Liver (tissue), 9 donors: ENCODE measurements around the gene HDC. TPM values are rescaled to one million over a fixed set of nuclear protein-coding genes. Genes with fewer than 3 reads are reported as not detected.

Experiments used
- DNase-seq: peaks from one replicate; pipeline ENCODE4 v3.0.0-alpha.2; 2017; ENCODE audit warnings: low spot score
- H3K27ac ChIP-seq, 2 donors: one replicate each; pipeline ENCODE4 v1.7.0; 2013; ENCODE audit warnings: inconsistent platforms in 2 of 2, low read length in 2 of 2, control low read depth in 1 of 2, low read depth in 1 of 2, mild to moderate bottlenecking in 1 of 2
- H3K27me3 ChIP-seq, 4 donors: one replicate each; pipeline versions ENCODE4 v1.6.1 to v1.7.0; 2013; ENCODE audit warnings: low read length in 3 of 4, inconsistent platforms in 1 of 4, mild to moderate bottlenecking in 1 of 4, moderate library complexity in 1 of 4; ENCODE audit not compliant: control insufficient read depth in 4 of 4, insufficient read depth in 4 of 4
- H3K36me3 ChIP-seq, 4 donors: one replicate each; pipeline versions ENCODE4 v1.6.1 to v1.7.0; 2013; ENCODE audit warnings: low read length in 3 of 4, mild to moderate bottlenecking in 3 of 4, low read depth in 1 of 4, moderate library complexity in 1 of 4; ENCODE audit not compliant: control insufficient read depth in 4 of 4, insufficient read depth in 3 of 4
- H3K4me1 ChIP-seq, 4 donors: one replicate each; pipeline versions ENCODE4 v1.6.1 to v1.7.0; 2013; ENCODE audit warnings: low read length in 3 of 4, mild to moderate bottlenecking in 3 of 4, moderate library complexity in 1 of 4; ENCODE audit not compliant: control insufficient read depth in 4 of 4, insufficient read depth in 4 of 4
- H3K4me3 ChIP-seq, 3 donors: one replicate each; pipeline versions ENCODE4 v1.6.1 to v1.7.0; 2013; ENCODE audit warnings: low read length in 3 of 3, control low read depth in 1 of 3, low read depth in 1 of 3, mild to moderate bottlenecking in 1 of 3
- H3K9ac ChIP-seq, 2 donors: one replicate each; pipeline ENCODE4 v1.7.0; 2013; ENCODE audit warnings: low read length in 2 of 2, mild to moderate bottlenecking in 2 of 2, moderate library complexity in 2 of 2, control low read depth in 1 of 2, low read depth in 1 of 2
- H3K9me3 ChIP-seq, 4 donors: one replicate each; pipeline versions ENCODE4 v1.6.1 to v1.7.0; 2013; ENCODE audit warnings: low read length in 3 of 4; ENCODE audit not compliant: control insufficient read depth in 4 of 4
- ATF3 ChIP-seq: IDR thresholded peaks from 2 replicates; pipeline ENCODE4 v1.6.1; 2016; ENCODE audit warnings: antibody characterized with exemption
- CTCF ChIP-seq: fragments of 150-350 bp; IDR thresholded peaks from 2 replicates; pipeline ENCODE4 v1.5.1; 2017; ENCODE audit warnings: improper control_type of control experiment, low read depth, low read length; ENCODE audit not compliant: missing input control
- EGR1 ChIP-seq, 2 donors: IDR thresholded peaks; 2 replicates each; pipeline ENCODE4 v1.6.1; 2016 to 2018; ENCODE audit warnings: antibody characterized with exemption in 2 of 2, low read depth in 2 of 2
- FOXA1 ChIP-seq: IDR thresholded peaks from 2 replicates; pipeline ENCODE4 v1.6.1; 2016; ENCODE audit warnings: antibody characterized with exemption
- FOXA2 ChIP-seq: IDR thresholded peaks from 2 replicates; pipeline ENCODE4 v1.6.1; 2016; ENCODE audit warnings: antibody characterized with exemption
- GABPA ChIP-seq, 2 donors: IDR thresholded peaks in 1 of 2; conservative IDR thresholded peaks in 1 of 2; 2 replicates each; pipeline ENCODE4 v1.6.1; 2016; ENCODE audit warnings: antibody characterized with exemption in 2 of 2, mild to moderate bottlenecking in 1 of 2, moderate library complexity in 1 of 2
- HNF4A ChIP-seq, 2 donors: conservative IDR thresholded peaks; 2 replicates each; pipeline ENCODE4 v1.6.1; 2016; ENCODE audit warnings: antibody characterized with exemption in 2 of 2, mild to moderate bottlenecking in 2 of 2
- HNF4G ChIP-seq: IDR thresholded peaks from 2 replicates; pipeline ENCODE4 v1.6.1; 2016; ENCODE audit warnings: antibody characterized with exemption
- JUND ChIP-seq, 2 donors: IDR thresholded peaks; 2 replicates each; pipeline ENCODE4 v1.6.1; 2016; ENCODE audit warnings: antibody characterized with exemption in 2 of 2
- MAX ChIP-seq: IDR thresholded peaks from 2 replicates; pipeline ENCODE4 v1.6.1; 2016; ENCODE audit warnings: antibody characterized with exemption
- NR2F2 ChIP-seq: IDR thresholded peaks from 2 replicates; pipeline ENCODE4 v1.6.1; 2016; ENCODE audit warnings: antibody characterized with exemption
- RAD21 ChIP-seq, 2 donors: IDR thresholded peaks; 2 replicates each; pipeline ENCODE4 v1.6.1; 2016; ENCODE audit warnings: antibody characterized with exemption in 2 of 2, mild to moderate bottlenecking in 2 of 2
- REST ChIP-seq: IDR thresholded peaks from 2 replicates; pipeline ENCODE4 v1.6.1; 2016; ENCODE audit warnings: antibody characterized with exemption, mild to moderate bottlenecking
- RXRA ChIP-seq, 2 donors: IDR thresholded peaks; 2 replicates each; pipeline ENCODE4 v1.6.1; 2017 to 2018; ENCODE audit warnings: antibody characterized with exemption in 2 of 2, mild to moderate bottlenecking in 1 of 2
- SP1 ChIP-seq: IDR thresholded peaks from 2 replicates; pipeline ENCODE4 v1.6.1; 2018; ENCODE audit warnings: antibody characterized with exemption, mild to moderate bottlenecking
- TAF1 ChIP-seq: conservative IDR thresholded peaks from 2 replicates; pipeline ENCODE4 v1.6.1; 2016; ENCODE audit warnings: antibody characterized with exemption, mild to moderate bottlenecking
- YY1 ChIP-seq: IDR thresholded peaks from 2 replicates; pipeline ENCODE4 v1.6.1; 2016; ENCODE audit warnings: antibody characterized with exemption, mild to moderate bottlenecking
- ZBTB33 ChIP-seq: IDR thresholded peaks from 2 replicates; pipeline ENCODE4 v1.6.1; 2016; ENCODE audit warnings: antibody characterized with exemption
- WGBS: extraction: QIAGEN DNeasy Blood & Tissue Kit; methylation state at CpG from one replicate; pipeline ENCODE4 v1.1.7; 2013; 5-methylcytosine and 5-hydroxymethylcytosine counted together
- polyA plus RNA-seq, 2 donors: library from polyadenylated mRNA; stranded (reverse) in 1 of 2; unstranded in 1 of 2; fragments of 200-250 nt in 1 of 2; fragments of >200 nt in 1 of 2; fragmentation: Nextera tagmentation in 1 of 2; extraction: Ambion mirVana in 1 of 2; gene quantifications; one replicate each; pipeline versions ENCODE4 v1.2.1 to v1.2.3, GENCODE V29; 2013 to 2015
- total RNA-seq, 2 donors: library from RNA; depleted of rRNA; stranded (reverse); fragments of >200 nt; gene quantifications; one replicate each; pipeline ENCODE4 v1.2.3, GENCODE V29; 2014
- donor health status: healthy.
- donor health status: healthy.
- donor health status: healthy.
- donor health status: healthy.
- donor health status: healthy.

Gene HDC
- total and polyA plus RNA-seq, 4 donors = 0.07 to 3.0 (median 0.78) TPM

- WGBS = 89% methylated on average over 2 of the region's 2 CpGs
- Histone ChIP-seq H3K9me3 (no peaks in the 10 kb centered on the region), H3K4me1 (peaks cover 3 to 26% (median 22%) of the 10 kb centered on the region in 4 donors), H3K27me3 (no peaks in the 10 kb centered on the region), H3K36me3 (peaks cover 0 to 22% (median 19%) of the 10 kb centered on the region in 4 donors), H3K9ac (no peak overlapping the region), H3K4me3 (no peak overlapping the region), H3K27ac (no peak overlapping the region)
- no peak for DNase-seq
- TF ChIP-seq FOXA2 (no peak), TAF1 (no peak), ZBTB33 (no peak), HNF4G (no peak), HNF4A (conservative IDR thresholded peaks at IDR 0.05) (no peak), EGR1 (IDR thresholded peaks at IDR 0.05; ENCODE audit: low read depth in 2 of 2) (no peak), RXRA (IDR thresholded peaks at IDR 0.05) (no peak), SP1 (no peak), ATF3 (no peak), JUND (IDR thresholded peaks at IDR 0.05) (no peak), GABPA (IDR thresholded peaks at IDR 0.05 in 1 of 2, conservative IDR thresholded peaks at IDR 0.05 in 1 of 2) (no peak), NR2F2 (no peak), RAD21 (IDR thresholded peaks at IDR 0.05) (no peak), REST (no peak), CTCF (no peak), YY1 (no peak), MAX (no peak), FOXA1 (no peak)
These were observed 43.3 kb downstream of the HDC start for GRCh38 chr15:50222181-50222580.
